ENCODE measurements around the gene STRN3. TPM values are rescaled to one million over a fixed set of nuclear protein-coding genes. Genes with fewer than 3 reads are reported as not detected.
"Not testable (repeated sequence)": the region's sequence is repeated elsewhere in the genome, so short reads cannot be mapped to it uniquely, and the experiment has no call there.

Gene STRN3
- total and polyA plus RNA-seq, 4 donors: 6.8 to 47.5 (median 31.2) TPM

- DNase-seq (ENCODE audit: low spot score): no peak
- H3K4me1 ChIP-seq (ENCODE audit: control insufficient read depth in 4 of 4, insufficient read depth in 4 of 4, low read length in 3 of 4): no peaks in the 10 kb centered on the region
- no peak overlapping the region for H3K27ac ChIP-seq (ENCODE audit: low read depth in 1 of 2, low read length in 2 of 2)
- H3K9me3 ChIP-seq (ENCODE audit: control insufficient read depth in 4 of 4, low read length in 3 of 4): no peaks in the 10 kb centered on the region
- H3K27me3 ChIP-seq (ENCODE audit: control insufficient read depth in 4 of 4, insufficient read depth in 4 of 4, low read length in 3 of 4): no peaks in the 10 kb centered on the region
- no peak overlapping the region for H3K4me3 ChIP-seq (ENCODE audit: low read depth in 1 of 3, low read length in 3 of 3)
- H3K9ac ChIP-seq (ENCODE audit: low read depth in 1 of 2, low read length in 2 of 2): no peak overlapping the region
- H3K36me3 ChIP-seq (ENCODE audit: control insufficient read depth in 4 of 4, insufficient read depth in 3 of 4, low read depth in 1 of 4, low read length in 3 of 4): peaks cover 3 to 38% (median 19%) of the 10 kb centered on the region in 4 donors
- no peak for TF ChIP-seq EGR1 (IDR thresholded peaks at IDR 0.05; ENCODE audit: low read depth in 2 of 2)
- no peak for TF ChIP-seq CTCF (IDR thresholded peaks at IDR 0.05; ENCODE audit: low read depth, low read length, missing input control)
- 88% methylated on average over 2 of the region's 2 CpGs for WGBS
These were observed 90.7 kb downstream of the STRN3 start for GRCh38 chr14:30935445-30935844.

GRCh38 chr14:30933937-30934336 is 92.2 kb downstream of the STRN3 start:
- not testable (repeated sequence) for H3K4me1 ChIP-seq (ENCODE audit: control insufficient read depth in 4 of 4, insufficient read depth in 4 of 4, low read length in 3 of 4); H3K27ac ChIP-seq (ENCODE audit: low read depth in 1 of 2, low read length in 2 of 2); H3K9me3 ChIP-seq (ENCODE audit: control insufficient read depth in 4 of 4, low read length in 3 of 4); H3K27me3 ChIP-seq (ENCODE audit: control insufficient read depth in 4 of 4, insufficient read depth in 4 of 4, low read length in 3 of 4); DNase-seq (ENCODE audit: low spot score); H3K4me3 ChIP-seq (ENCODE audit: low read depth in 1 of 3, low read length in 3 of 3); H3K9ac ChIP-seq (ENCODE audit: low read depth in 1 of 2, low read length in 2 of 2)
- WGBS: 97% methylated on average over 13 of the region's 13 CpGs
- peaks cover 3 to 35% (median 16%) of the 10 kb centered on the region in 4 donors for H3K36me3 ChIP-seq (ENCODE audit: control insufficient read depth in 4 of 4, insufficient read depth in 3 of 4, low read depth in 1 of 4, low read length in 3 of 4)

GRCh38 chr14:30928462-30928861 is 97.7 kb downstream of the STRN3 start:
- no peak overlapping the region for H3K4me3 ChIP-seq (ENCODE audit: low read depth in 1 of 3, low read length in 3 of 3)
- no peaks in the 10 kb centered on the region for H3K27me3 ChIP-seq (ENCODE audit: control insufficient read depth in 4 of 4, insufficient read depth in 4 of 4, low read length in 3 of 4)
- H3K27ac ChIP-seq (ENCODE audit: low read depth in 1 of 2, low read length in 2 of 2): no peak overlapping the region
- no peak for DNase-seq (ENCODE audit: low spot score)
- no peaks in the 10 kb centered on the region for H3K4me1 ChIP-seq (ENCODE audit: control insufficient read depth in 4 of 4, insufficient read depth in 4 of 4, low read length in 3 of 4)
- H3K9ac ChIP-seq (ENCODE audit: low read depth in 1 of 2, low read length in 2 of 2): no peak overlapping the region
- TF ChIP-seq ATF3 (IDR thresholded peaks at IDR 0.05) (no peak), MAX (IDR thresholded peaks at IDR 0.05) (no peak), TAF1 (conservative IDR thresholded peaks at IDR 0.05) (no peak)
- H3K9me3 ChIP-seq (ENCODE audit: control insufficient read depth in 4 of 4, low read length in 3 of 4): no peaks in the 10 kb centered on the region
- H3K36me3 ChIP-seq (ENCODE audit: control insufficient read depth in 4 of 4, insufficient read depth in 3 of 4, low read depth in 1 of 4, low read length in 3 of 4): peaks cover 0 to 8% (median 4%) of the 10 kb centered on the region in 4 donors

- Histone ChIP-seq H3K36me3 (ENCODE audit: control insufficient read depth in 4 of 4, insufficient read depth in 3 of 4, low read depth in 1 of 4, low read length in 3 of 4) (peaks cover 0 to 10% (median 3%) of the 10 kb centered on the region in 4 donors), H3K9ac (ENCODE audit: low read depth in 1 of 2, low read length in 2 of 2) (no peak overlapping the region), H3K27me3 (ENCODE audit: control insufficient read depth in 4 of 4, insufficient read depth in 4 of 4, low read length in 3 of 4) (no peaks in the 10 kb centered on the region), H3K9me3 (ENCODE audit: control insufficient read depth in 4 of 4, low read length in 3 of 4) (no peaks in the 10 kb centered on the region), H3K27ac (ENCODE audit: low read depth in 1 of 2, low read length in 2 of 2) (no peak overlapping the region), H3K4me3 (ENCODE audit: low read depth in 1 of 3, low read length in 3 of 3) (no peak overlapping the region), H3K4me1 (ENCODE audit: control insufficient read depth in 4 of 4, insufficient read depth in 4 of 4, low read length in 3 of 4) (no peaks in the 10 kb centered on the region)
- DNase-seq (ENCODE audit: low spot score): no peak
- TF ChIP-seq RXRA (IDR thresholded peaks at IDR 0.05): no peak
- TF ChIP-seq FOXA1 (IDR thresholded peaks at IDR 0.05): no peak
- 97% methylated on average over 2 of the region's 2 CpGs for WGBS
These were observed 100.9 kb downstream of the STRN3 start for GRCh38 chr14:30925254-30925653.

All from liver (tissue), 9 donors.